ENCODE results near the gene NAA80.

The NAA80 gene

GRCh38 chr3:50298836-50299637 lies at the start of gene NAA80, which contains the start of gene HYAL3:
NAA80 (minus strand) TSS chr3:50299405; CDS start chr3:50297463, 1,942 bp downstream.
HYAL3 (minus strand) TSS chr3:50299405; CDS start chr3:50295602, 3,803 bp downstream.
- Histone ChIP-seq H3K27ac (peak within 1 kb of the TSS; percentile 90 to 93), H3K4me3 (peak within 1 kb of the TSS; percentile 61 to 86), H3K27me3 (no peaks in the 10 kb centered on the region), H3K4me1 (peaks cover 8 to 41% (median 32%) of the 10 kb centered on the region in 4 donors), H3K36me3 (peaks cover 0 to 9% (median 0%) of the 10 kb centered on the region in 3 donors), H3K9me3 (no peaks in the 10 kb centered on the region)
- peak; percentile 43 to 67 for TF ChIP-seq CTCF (IDR thresholded peaks at IDR 0.05)
- DNase-seq: peak; percentile 99 to 100
- intact Hi-C loops (cut with DNase I; ENCODE audit: low total_unique reads): no loop called here

- intact Hi-C loops (cut with DNase I; ENCODE audit: low total_unique reads): loop anchor here (5.0 to 10.0 kb wide), 2 partner anchors 195 to 1628 kb away; partner anchors contain the start of genes ABHD14A and ABHD14B
- H3K36me3 ChIP-seq: peaks cover 0 to 17% (median 14%) of the 10 kb centered on the region in 3 donors
- peak; percentile 41 to 50 for TF ChIP-seq CTCF (IDR thresholded peaks at IDR 0.05)
- peaks cover 0 to 44% (median 38%) of the 10 kb centered on the region in 4 donors for H3K4me1 ChIP-seq
- peak in 1 of 2 donors; percentile 62 for DNase-seq
- peak overlapping the region in 1 of 2 donors; percentile 16 for H3K27ac ChIP-seq
- H3K27me3 ChIP-seq: no peaks in the 10 kb centered on the region
- no peak overlapping the region for H3K4me3 ChIP-seq
- H3K9me3 ChIP-seq: no peaks in the 10 kb centered on the region
Measured at GRCh38 chr3:50347187-50347813, 48.1 kb upstream of the NAA80 start.

- H3K36me3 ChIP-seq: peaks cover 0 to 17% (median 14%) of the 10 kb centered on the region in 3 donors
- peak within 1 kb of the TSS; percentile 3 to 45 for H3K27ac ChIP-seq
- DNase-seq: no peak
- peaks cover 0 to 45% (median 33%) of the 10 kb centered on the region in 4 donors for H3K4me1 ChIP-seq
- no peak for TF ChIP-seq CTCF (IDR thresholded peaks at IDR 0.05)
- H3K4me3 ChIP-seq: peak within 1 kb of the TSS; percentile 31 to 54
- intact Hi-C loops (cut with DNase I; ENCODE audit: low total_unique reads): loop anchor here (5.0 to 10.0 kb wide), 2 partner anchors 197 to 1629 kb away; partner anchors contain the start of genes ABHD14A and ABHD14B
- H3K9me3 ChIP-seq: no peaks in the 10 kb centered on the region
- H3K27me3 ChIP-seq: no peaks in the 10 kb centered on the region
Measured at GRCh38 chr3:50345586-50346234, 46.5 kb upstream of the NAA80 start, which contains the start of gene ZMYND10. ZMYND10 (minus strand) TSS chr3:50345732; CDS start chr3:50345579, 153 bp downstream.

GRCh38 chr3:50345008-50345407 lies 45.8 kb upstream of the NAA80 start:
- peak overlapping the region; percentile 31 to 54 for H3K4me3 ChIP-seq
- no peak for DNase-seq
- intact Hi-C loops (cut with DNase I; ENCODE audit: low total_unique reads): loop anchor here (5.0 to 10.0 kb wide), 2 partner anchors 197 to 1630 kb away; partner anchors contain the start of genes ABHD14A and ABHD14B
- H3K4me1 ChIP-seq: peaks cover 0 to 48% (median 34%) of the 10 kb centered on the region in 4 donors
- peak overlapping the region in 1 of 2 donors; percentile 3 for H3K27ac ChIP-seq
- no peaks in the 10 kb centered on the region for H3K27me3 ChIP-seq
- TF ChIP-seq CTCF (IDR thresholded peaks at IDR 0.05): no peak
- no peaks in the 10 kb centered on the region for H3K9me3 ChIP-seq
- peaks cover 0 to 17% (median 14%) of the 10 kb centered on the region in 3 donors for H3K36me3 ChIP-seq
